ENCODE measurements around the gene PSMD9. TPM values are rescaled to one million over a fixed set of nuclear protein-coding genes. Genes with fewer than 3 reads are reported as not detected.
"Not testable (repeated sequence)": the region's sequence is repeated elsewhere in the genome, so short reads cannot be mapped to it uniquely, and the experiment has no call there.

The PSMD9 gene
- polyA plus RNA-seq, 1 experiment = 130 TPM

DNA sequence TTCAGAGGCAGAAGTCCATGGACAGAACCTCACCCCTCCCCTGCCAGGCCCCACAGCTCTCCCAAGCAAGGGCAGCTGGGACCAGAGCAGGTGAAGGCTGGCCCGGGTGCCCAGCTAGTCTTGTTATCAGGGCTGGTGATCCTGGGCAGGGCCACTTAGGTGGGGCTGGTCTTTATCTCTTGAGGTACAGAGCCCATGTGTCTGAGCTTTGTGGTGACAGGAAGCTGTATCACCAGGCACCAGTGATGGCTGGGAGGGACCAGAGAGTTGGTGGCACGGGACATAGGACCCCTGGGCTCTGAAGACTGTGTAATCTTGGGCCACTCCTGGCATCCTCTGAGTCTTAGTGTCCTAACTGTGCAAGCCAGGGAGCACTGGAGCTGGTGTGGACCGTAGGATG, 17.1 kb upstream of the PSMD9 start:
- ChIA-PET CTCF (interaction anchor here (0.8 to 0.9 kb wide), 2 partner anchors 76 to 1514 kb away, joined by 3 read pairs; no protein-coding TSS in a partner anchor), POLR2A (no interaction called here)
- no peak overlapping the region for H3K4me3 ChIP-seq (ENCODE audit: low read depth, low read length)
- no peaks in the 10 kb centered on the region for H3K36me3 ChIP-seq (ENCODE audit: control insufficient read depth, insufficient read depth, low read length)
- TF ChIP-seq, protein P1, sequence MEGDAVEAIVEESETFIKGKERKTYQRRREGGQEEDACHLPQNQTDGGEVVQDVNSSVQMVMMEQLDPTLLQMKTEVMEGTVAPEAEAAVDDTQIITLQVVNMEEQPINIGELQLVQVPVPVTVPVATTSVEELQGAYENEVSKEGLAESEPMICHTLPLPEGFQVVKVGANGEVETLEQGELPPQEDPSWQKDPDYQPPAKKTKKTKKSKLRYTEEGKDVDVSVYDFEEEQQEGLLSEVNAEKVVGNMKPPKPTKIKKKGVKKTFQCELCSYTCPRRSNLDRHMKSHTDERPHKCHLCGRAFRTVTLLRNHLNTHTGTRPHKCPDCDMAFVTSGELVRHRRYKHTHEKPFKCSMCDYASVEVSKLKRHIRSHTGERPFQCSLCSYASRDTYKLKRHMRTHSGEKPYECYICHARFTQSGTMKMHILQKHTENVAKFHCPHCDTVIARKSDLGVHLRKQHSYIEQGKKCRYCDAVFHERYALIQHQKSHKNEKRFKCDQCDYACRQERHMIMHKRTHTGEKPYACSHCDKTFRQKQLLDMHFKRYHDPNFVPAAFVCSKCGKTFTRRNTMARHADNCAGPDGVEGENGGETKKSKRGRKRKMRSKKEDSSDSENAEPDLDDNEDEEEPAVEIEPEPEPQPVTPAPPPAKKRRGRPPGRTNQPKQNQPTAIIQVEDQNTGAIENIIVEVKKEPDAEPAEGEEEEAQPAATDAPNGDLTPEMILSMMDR (IDR thresholded peaks at IDR 0.05; ENCODE audit: insufficient read depth, low read depth, low read length) = no peak
- no peak for DNase-seq (ENCODE audit: low read depth)
- H3K27me3 ChIP-seq (ENCODE audit: control insufficient read depth, insufficient read depth, low read length) = no peaks in the 10 kb centered on the region

DNA sequence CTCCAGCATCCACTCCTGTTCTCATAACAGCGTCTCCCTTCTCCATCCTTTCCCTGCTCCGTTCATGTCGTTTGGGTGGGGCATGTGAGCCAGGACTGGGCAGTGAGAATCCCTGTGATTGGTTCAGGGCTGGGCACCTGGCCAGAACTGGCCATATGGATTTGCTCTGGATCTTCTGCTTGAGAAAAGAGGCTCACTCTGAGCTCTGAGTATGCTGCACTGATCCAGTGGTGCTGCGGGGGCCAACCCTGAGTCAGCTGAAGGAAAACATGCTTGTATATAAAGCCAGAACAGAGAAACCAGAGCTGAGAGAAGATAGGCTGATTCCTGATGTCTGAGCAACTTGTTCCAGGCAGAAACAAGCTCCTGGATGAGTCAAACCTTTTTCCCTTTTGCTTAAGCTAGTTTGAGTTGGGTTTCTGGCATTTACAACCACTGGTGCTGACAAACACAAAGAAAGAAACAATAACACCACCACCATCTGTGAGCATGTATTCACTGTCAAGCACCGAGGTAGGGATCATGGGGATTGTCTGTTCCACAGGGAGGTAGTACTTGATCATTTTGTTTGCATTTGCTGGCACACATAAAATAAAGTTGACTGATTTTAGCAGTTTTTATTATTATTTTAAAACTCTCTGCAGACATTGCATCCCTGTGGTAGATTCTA, 15.9 kb upstream of the PSMD9 start:
- Histone ChIP-seq H3K27me3 (ENCODE audit: control insufficient read depth, insufficient read depth, low read length) (no peaks in the 10 kb centered on the region), H3K36me3 (ENCODE audit: control insufficient read depth, insufficient read depth, low read length) (no peaks in the 10 kb centered on the region), H3K4me3 (ENCODE audit: low read depth, low read length) (no peak overlapping the region)
- TF ChIP-seq, protein P1 (IDR thresholded peaks at IDR 0.05; ENCODE audit: insufficient read depth, low read depth, low read length) = no peak
- POLR2A ChIA-PET = interaction anchor here (1.1 kb wide), 1 partner anchor 16 kb away, joined by 3 read pairs; the partner anchor contains the start of gene PSMD9
- CTCF ChIA-PET = interaction anchor here (1.1 to 2.1 kb wide), 3 partner anchors 16 to 78 kb away, joined by 3 to 11 read pairs (median 7); partner anchors contain the start of genes PSMD9 and RHOF
- peak; percentile 77 for DNase-seq (ENCODE audit: low read depth)

DNA sequence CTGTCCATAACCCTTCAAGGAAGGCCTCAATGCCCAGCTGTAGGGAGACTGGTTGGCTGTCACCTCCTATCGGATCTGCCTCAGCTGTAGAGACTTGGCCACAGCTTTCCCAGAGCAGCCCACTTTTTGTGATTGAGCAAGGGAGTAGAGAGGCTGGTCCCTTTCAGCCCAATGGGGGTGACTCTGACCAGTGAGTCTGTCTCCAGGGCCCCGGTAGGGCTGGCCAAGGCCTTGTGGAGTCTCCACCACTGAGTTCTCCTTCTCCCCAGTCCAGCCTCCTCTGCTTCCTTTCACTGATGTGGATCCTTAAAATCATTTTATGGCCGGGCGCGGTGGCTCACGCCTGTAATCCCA, 15.4 kb upstream of the PSMD9 start:
- no peak for DNase-seq (ENCODE audit: low read depth)
- Histone ChIP-seq H3K36me3 (ENCODE audit: control insufficient read depth, insufficient read depth, low read length) (no peaks in the 10 kb centered on the region), H3K4me3 (ENCODE audit: low read depth, low read length) (no peak overlapping the region), H3K27me3 (ENCODE audit: control insufficient read depth, insufficient read depth, low read length) (no peaks in the 10 kb centered on the region)
- CTCF ChIA-PET = interaction anchor here (1.1 to 2.1 kb wide), 3 partner anchors 15 to 79 kb away, joined by 3 to 11 read pairs (median 7); partner anchors contain the start of genes PSMD9 and RHOF
- POLR2A ChIA-PET = interaction anchor here (1.1 kb wide), 1 partner anchor 15 kb away, joined by 3 read pairs; the partner anchor contains the start of gene PSMD9
- TF ChIP-seq, protein P1 (IDR thresholded peaks at IDR 0.05; ENCODE audit: insufficient read depth, low read depth, low read length) = no peak

DNA sequence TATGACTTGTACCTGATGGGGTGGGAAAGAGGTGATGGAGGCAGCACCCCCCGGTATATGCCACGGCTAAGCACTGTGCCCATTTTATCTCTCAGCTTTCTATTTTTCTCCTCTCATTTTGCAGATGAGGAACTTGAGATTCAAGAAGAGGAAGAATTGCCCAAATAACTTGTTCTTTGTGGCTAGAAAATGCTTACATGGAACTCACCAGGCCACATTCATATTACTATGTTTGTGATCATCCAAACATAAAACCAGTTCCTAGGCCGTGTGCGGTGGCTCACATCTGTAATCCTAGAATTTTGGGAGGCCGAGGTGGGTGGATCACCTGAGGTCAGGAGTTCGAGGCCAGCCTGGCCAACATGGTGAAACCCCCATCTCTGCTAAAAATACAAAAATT, 14.5 kb upstream of the PSMD9 start:
- TF ChIP-seq, protein P1 (IDR thresholded peaks at IDR 0.05; ENCODE audit: insufficient read depth, low read depth, low read length) = no peak
- ChIA-PET CTCF (interaction anchor here (0.6 to 2.1 kb wide), 3 partner anchors 14 to 62 kb away, joined by 3 to 11 read pairs (median 3); partner anchors contain the start of gene PSMD9), POLR2A (no interaction called here)
- Histone ChIP-seq H3K36me3 (ENCODE audit: control insufficient read depth, insufficient read depth, low read length) (no peaks in the 10 kb centered on the region), H3K27me3 (ENCODE audit: control insufficient read depth, insufficient read depth, low read length) (no peaks in the 10 kb centered on the region), H3K4me3 (ENCODE audit: low read depth, low read length) (no peak overlapping the region)
- no peak for DNase-seq (ENCODE audit: low read depth)

DNA sequence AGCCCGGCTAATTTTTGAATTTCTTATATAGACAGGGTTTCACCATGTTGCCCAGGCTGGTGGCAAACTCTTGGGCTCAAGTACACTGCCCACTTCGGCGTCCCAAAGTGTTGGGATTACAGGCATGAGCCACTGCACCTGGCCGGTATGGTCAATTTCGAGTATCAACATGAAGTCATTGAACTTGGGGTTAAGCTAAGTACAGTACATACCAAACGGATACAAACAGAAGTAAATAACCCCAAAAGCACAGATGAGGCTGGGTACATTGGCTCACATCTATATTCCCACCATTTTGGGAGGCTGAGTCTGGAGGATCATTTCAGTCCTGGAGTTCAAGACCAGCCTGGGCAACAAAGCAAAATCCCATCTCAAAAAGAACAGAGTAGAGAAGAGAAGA, 13.0 kb upstream of the PSMD9 start:
- H3K36me3 ChIP-seq (ENCODE audit: control insufficient read depth, insufficient read depth, low read length) = no peaks in the 10 kb centered on the region
- DNase-seq (ENCODE audit: low read depth) = no peak
- CTCF ChIA-PET = interaction anchor here (0.6 kb wide), 1 partner anchor 230 kb away, joined by 3 read pairs; no protein-coding TSS in a partner anchor
- H3K4me3 ChIP-seq (ENCODE audit: low read depth, low read length) = no peak overlapping the region
- no peaks in the 10 kb centered on the region for H3K27me3 ChIP-seq (ENCODE audit: control insufficient read depth, insufficient read depth, low read length)
- TF ChIP-seq, protein P1 (IDR thresholded peaks at IDR 0.05; ENCODE audit: insufficient read depth, low read depth, low read length) = no peak
- POLR2A ChIA-PET = no interaction called here

DNA sequence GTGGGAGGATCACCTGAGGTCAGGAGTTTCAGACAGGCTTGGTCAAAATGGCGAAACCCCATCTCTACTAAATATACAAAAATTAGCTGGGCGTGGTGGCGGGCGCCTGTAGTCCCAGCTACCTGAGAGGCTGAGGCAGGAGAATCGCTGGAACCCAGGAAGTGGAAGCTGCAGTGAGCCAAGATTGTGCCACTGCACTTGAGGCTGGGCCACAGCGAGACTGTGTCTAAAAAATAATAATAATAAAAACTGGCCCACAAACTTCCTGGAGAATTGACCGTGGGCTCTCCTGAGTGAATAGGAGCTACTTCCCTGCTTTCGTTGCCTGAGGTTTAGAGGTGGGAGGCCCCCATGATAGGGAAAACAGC, 12.5 kb upstream of the PSMD9 start:
- H3K4me3 ChIP-seq (ENCODE audit: low read depth, low read length); H3K36me3 ChIP-seq (ENCODE audit: control insufficient read depth, insufficient read depth, low read length); H3K27me3 ChIP-seq (ENCODE audit: control insufficient read depth, insufficient read depth, low read length); DNase-seq (ENCODE audit: low read depth); POLR2A ChIA-PET: not testable (repeated sequence)
- CTCF ChIA-PET = interaction anchor here (0.6 kb wide), 1 partner anchor 230 kb away, joined by 3 read pairs; no protein-coding TSS in a partner anchor
